Mucosa of descending colon (tissue), 3 donors: ENCODE measurements around the gene NPEPPS. TPM values are rescaled to one million over a fixed set of nuclear protein-coding genes. Genes with fewer than 3 reads are reported as not detected.

Source experiments
- ATAC-seq: fragments of 200-7000 bp; cut with Tn5 transposase; one replicate; pipeline ENCODE4 v1.9.1; 2020; ENCODE audit warnings: mild to moderate bottlenecking, moderate library complexity
- DNase-seq, 3 donors: peaks; one replicate each; pipeline ENCODE4 v3.0.0-alpha.2; 2020
- H3K36me3 ChIP-seq: fragments of 200-600 bp; one replicate; pipeline ENCODE4 v1.8.0; 2021; ENCODE audit warnings: low read depth, mild to moderate bottlenecking
- H3K4me1 ChIP-seq: fragments of 200-600 bp; one replicate; pipeline ENCODE4 v1.8.0; 2021; ENCODE audit warnings: low read depth, mild to moderate bottlenecking
- H3K4me3 ChIP-seq: fragments of 200-600 bp; one replicate; pipeline ENCODE4 v1.8.0; 2021; ENCODE audit warnings: mild to moderate bottlenecking
- H3K9me3 ChIP-seq: fragments of 200-600 bp; one replicate; pipeline ENCODE4 v1.8.0; 2021; ENCODE audit warnings: mild to moderate bottlenecking
- intact Hi-C, 2 donors: fragments of 100-400 bp; cut with DNase I in 1 of 2; cut with micrococcal nuclease in 1 of 2; formaldehyde crosslinking; loops; one replicate each; pipeline versions ENCODE4 v1.11.0 to v1.11.1; 2022; cut with DNase I, micrococcal nuclease
- total RNA-seq, 3 donors: library from RNA; stranded (reverse); fragmentation: NEBNext Ultra II Directional in 2 of 3; extraction: Animal tissue kit (Norgen Biotek cat#: 25700) in 2 of 3; gene quantifications; one replicate each; pipeline versions ENCODE4 v1.2.1 to v1.2.4, GENCODE V29; 2021 to 2023
- TF ChIP-seq, protein P1 (sequence below): fragments of 200-600 bp; IDR thresholded peaks from one replicate; pipeline ENCODE4 v1.8.0; 2022; ENCODE audit warnings: antibody characterized with exemption, mild to moderate bottlenecking
- donor health status: DM: no; HTN: no; CAD: no; lungs with moderate emphysema.
- donor health status: DM: no; HTN: no; CAD: no.
- donor health status: DM: no; HTN: yes; CAD: no.

NPEPPS gene
- total RNA-seq, 3 donors from 2014 or later = 138 to 187 (median 160) TPM

DNA sequence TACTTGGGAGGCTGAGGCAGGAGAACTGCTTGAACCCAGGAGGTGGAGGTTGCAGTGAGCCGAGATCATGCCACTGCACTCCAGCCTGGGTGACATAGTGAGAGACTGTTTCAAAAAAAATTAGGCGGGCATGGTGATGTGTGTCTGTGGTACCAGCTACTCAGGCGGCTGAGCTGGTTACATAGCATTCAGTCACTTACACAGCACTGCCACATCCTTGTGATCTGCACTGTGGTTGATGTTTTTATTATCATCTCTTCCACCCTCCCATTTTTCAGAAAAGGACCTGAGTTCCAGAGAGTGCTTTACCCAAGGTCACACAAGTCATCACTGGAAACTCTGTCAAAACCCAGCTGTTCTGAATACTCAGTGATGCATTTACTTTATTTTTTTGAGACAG lies 104.0 kb downstream of the NPEPPS start:
- no peak overlapping the region for H3K4me3 ChIP-seq
- H3K9me3 ChIP-seq = no peaks in the 10 kb centered on the region
- ATAC-seq = no peak
- H3K36me3 ChIP-seq = no peaks in the 10 kb centered on the region
- H3K4me1 ChIP-seq = no peaks in the 10 kb centered on the region
- no peak for DNase-seq
- TF ChIP-seq, protein P1, sequence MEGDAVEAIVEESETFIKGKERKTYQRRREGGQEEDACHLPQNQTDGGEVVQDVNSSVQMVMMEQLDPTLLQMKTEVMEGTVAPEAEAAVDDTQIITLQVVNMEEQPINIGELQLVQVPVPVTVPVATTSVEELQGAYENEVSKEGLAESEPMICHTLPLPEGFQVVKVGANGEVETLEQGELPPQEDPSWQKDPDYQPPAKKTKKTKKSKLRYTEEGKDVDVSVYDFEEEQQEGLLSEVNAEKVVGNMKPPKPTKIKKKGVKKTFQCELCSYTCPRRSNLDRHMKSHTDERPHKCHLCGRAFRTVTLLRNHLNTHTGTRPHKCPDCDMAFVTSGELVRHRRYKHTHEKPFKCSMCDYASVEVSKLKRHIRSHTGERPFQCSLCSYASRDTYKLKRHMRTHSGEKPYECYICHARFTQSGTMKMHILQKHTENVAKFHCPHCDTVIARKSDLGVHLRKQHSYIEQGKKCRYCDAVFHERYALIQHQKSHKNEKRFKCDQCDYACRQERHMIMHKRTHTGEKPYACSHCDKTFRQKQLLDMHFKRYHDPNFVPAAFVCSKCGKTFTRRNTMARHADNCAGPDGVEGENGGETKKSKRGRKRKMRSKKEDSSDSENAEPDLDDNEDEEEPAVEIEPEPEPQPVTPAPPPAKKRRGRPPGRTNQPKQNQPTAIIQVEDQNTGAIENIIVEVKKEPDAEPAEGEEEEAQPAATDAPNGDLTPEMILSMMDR = no peak
- intact Hi-C loops = no loop called here

DNA sequence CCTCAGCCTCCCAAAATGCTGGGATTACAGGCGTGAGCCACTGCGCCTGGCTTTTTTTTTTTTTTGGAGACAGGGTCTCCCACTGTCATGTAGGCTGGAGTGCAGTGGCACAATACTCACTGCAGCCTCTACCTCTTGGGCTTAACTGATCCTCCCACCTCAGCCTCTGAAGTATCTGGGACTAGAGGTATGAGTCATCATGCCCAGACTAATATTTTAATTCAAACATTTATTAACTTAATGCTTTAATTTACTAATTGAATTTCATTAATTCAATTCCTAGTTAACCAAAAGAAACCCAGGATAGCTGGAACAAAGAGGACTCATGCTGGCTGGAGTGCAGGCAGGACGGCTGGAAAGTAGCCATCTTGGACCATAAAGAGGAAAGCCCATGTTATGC lies 104.8 kb downstream of the NPEPPS start:
- Histone ChIP-seq H3K4me1 (no peaks in the 10 kb centered on the region), H3K4me3 (no peak overlapping the region), H3K9me3 (no peaks in the 10 kb centered on the region), H3K36me3 (no peaks in the 10 kb centered on the region)
- DNase-seq (no peak), ATAC-seq (no peak)
- intact Hi-C loops = no loop called here
- TF ChIP-seq, protein P1 = no peak

DNA sequence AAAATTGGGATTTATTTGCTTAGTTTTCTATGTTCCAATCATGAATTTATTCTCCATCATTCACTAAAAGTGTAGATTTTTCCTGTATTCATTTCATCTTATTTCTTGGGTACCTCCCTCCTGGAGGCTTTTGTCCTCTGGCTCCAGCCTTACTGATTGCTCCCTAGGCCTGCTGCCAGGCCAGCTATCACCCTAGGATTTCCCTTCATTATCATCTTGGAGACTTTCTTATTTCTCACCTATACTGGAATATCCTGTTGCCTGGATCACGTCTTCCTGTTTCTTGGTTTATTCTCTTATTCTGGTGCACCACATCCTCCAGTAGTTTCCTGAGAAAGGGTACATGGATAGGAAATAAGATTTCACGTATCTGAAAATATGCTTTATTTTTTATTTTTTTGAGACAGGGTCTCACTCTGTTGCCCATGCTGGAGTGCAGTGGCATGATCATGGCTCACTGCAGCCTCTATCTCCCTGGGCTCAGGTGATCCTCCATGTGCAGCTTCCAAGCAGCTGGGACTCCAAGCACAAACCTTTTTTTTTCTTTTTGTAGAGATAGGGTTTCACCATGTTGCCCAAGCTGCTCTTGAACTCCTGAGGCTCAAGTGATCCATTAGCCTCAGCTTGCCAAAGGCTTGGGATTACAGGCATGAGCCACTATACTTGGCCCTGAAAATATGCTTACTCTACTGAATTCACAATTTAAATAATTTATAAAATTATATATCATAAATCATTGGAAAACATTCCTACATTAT lies 105.5 kb downstream of the NPEPPS start:
- no peaks in the 10 kb centered on the region for H3K36me3 ChIP-seq
- no peaks in the 10 kb centered on the region for H3K9me3 ChIP-seq
- intact Hi-C loops = no loop called here
- no peak overlapping the region for H3K4me3 ChIP-seq
- no peaks in the 10 kb centered on the region for H3K4me1 ChIP-seq
- TF ChIP-seq, protein P1 = no peak
- DNase-seq = no peak
- ATAC-seq = no peak

DNA sequence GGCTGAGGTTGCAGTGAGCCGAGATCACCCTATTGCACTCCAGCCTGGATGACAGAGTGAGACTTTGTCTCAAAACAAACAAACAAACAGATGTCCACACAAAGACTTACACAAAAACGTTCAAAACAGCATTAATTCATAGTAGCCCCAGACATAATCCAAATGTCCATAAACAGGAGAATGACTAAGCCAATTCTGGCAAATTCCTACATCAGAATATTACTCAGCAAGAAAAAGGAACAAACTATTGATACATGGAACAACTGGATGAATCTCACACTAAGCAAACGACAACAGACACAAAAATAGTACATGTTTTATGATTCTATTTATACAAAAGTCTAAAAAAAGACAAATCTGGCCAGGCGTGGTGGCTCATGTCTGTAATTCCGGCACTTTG lies 108.0 kb downstream of the NPEPPS start:
- TF ChIP-seq, protein P1 = no peak
- intact Hi-C loops = no loop called here
- Histone ChIP-seq H3K4me1 (no peaks in the 10 kb centered on the region), H3K4me3 (no peak overlapping the region), H3K9me3 (no peaks in the 10 kb centered on the region), H3K36me3 (no peaks in the 10 kb centered on the region)
- DNase-seq (no peak), ATAC-seq (no peak)

DNA sequence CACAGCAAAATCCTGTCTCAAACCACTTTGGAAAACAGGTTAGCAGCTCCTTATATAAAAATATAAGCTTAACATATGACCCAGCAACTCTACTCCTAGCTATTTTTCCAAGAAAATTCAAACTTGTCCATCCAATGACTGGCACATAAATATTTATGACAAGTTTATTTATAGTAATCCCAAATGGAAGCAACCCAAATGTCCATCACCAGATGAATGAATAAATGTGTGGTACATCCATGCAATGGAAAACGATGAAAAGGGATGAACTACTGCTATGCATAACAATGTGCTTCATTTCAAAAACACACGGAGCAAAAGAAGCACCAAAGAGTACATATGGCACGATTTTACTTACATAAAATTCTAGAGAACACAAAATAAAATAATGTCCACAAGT lies 109.2 kb downstream of the NPEPPS start:
- no peak overlapping the region for H3K4me3 ChIP-seq
- TF ChIP-seq, protein P1 = no peak
- H3K9me3 ChIP-seq = no peaks in the 10 kb centered on the region
- intact Hi-C loops = no loop called here
- H3K4me1 ChIP-seq = no peaks in the 10 kb centered on the region
- ATAC-seq (no peak), DNase-seq (no peak)
- no peaks in the 10 kb centered on the region for H3K36me3 ChIP-seq

DNA sequence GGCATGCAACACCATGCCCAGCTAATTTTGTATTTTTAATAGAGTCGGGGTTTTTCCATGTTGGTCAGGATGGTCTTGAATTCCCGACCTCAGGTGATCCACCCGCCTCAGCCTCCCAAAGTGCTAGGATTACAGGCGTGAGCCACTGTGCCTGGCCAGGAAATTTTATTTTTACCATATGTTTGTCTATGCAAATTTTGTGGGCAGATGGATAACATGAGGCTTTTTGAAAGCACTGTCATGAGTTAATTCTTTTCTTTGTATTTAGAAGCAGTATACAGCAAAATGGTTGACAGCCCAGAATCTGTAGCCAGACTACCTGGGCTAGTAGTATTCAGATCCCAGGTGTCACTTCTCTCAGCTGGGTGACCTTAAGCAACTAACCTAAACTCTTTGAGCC lies 110.3 kb downstream of the NPEPPS start:
- H3K9me3 ChIP-seq = no peaks in the 10 kb centered on the region
- intact Hi-C loops = no loop called here
- H3K36me3 ChIP-seq = no peaks in the 10 kb centered on the region
- DNase-seq = no peak
- ATAC-seq = no peak
- H3K4me1 ChIP-seq = no peaks in the 10 kb centered on the region
- no peak overlapping the region for H3K4me3 ChIP-seq
- TF ChIP-seq, protein P1 = no peak
